ENCODE data around the gene RGL3. TPM values are rescaled to one million over a fixed set of nuclear protein-coding genes. Genes with fewer than 3 reads are reported as not detected.

The RGL3 gene
- total RNA-seq, 2 donors from 2014 or later, result 5.1 to 8.6 TPM

DNA sequence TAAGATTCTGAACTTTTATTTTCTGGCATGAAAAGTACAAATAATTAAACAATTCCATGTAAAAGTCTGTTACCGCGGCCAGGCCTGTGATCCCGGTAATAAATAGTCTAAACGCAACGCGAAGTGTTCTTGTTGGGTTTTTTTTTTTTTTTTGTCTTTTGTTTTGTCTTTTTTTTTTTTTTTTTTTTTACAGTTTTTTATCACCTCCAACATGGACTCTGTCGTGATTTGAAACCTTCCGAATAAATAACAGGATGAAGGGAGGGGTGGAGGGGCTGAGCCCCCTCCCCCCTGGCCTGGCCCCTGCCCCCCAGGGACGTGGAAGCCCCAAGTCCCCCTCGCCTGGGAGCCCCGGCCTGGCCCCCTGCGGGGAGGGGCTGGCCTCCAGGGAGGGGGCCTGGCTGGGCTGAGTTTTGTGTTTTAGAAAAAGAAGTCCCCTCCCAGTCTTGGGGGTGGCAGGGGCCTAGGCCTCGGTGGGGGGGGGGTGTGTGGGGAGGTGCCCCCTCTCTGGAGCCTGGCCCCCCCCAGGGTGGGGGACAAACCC, 32.3 kb upstream of the RGL3 start:
- intact Hi-C loops (cut with DNase I), result no loop called here
- H3K27ac ChIP-seq, result no peak overlapping the region
- 12% methylated on average over 12 of the region's 13 CpGs for WGBS
- no peaks in the 10 kb centered on the region for H3K4me1 ChIP-seq (replicated peaks)
- no peak for DNase-seq (ENCODE audit: low spot score)
- no peaks in the 10 kb centered on the region for H3K27me3 ChIP-seq (replicated peaks; ENCODE audit: insufficient read depth)
- H3K4me3 ChIP-seq, result no peak overlapping the region
- H3K36me3 ChIP-seq, result peaks cover 0 to 12% of the 10 kb centered on the region in 2 donors
- H3K9me3 ChIP-seq, result no peaks in the 10 kb centered on the region
- no peak for TF ChIP-seq POLR2AphosphoS5 (IDR thresholded peaks at IDR 0.05)
- TF ChIP-seq, protein P1, sequence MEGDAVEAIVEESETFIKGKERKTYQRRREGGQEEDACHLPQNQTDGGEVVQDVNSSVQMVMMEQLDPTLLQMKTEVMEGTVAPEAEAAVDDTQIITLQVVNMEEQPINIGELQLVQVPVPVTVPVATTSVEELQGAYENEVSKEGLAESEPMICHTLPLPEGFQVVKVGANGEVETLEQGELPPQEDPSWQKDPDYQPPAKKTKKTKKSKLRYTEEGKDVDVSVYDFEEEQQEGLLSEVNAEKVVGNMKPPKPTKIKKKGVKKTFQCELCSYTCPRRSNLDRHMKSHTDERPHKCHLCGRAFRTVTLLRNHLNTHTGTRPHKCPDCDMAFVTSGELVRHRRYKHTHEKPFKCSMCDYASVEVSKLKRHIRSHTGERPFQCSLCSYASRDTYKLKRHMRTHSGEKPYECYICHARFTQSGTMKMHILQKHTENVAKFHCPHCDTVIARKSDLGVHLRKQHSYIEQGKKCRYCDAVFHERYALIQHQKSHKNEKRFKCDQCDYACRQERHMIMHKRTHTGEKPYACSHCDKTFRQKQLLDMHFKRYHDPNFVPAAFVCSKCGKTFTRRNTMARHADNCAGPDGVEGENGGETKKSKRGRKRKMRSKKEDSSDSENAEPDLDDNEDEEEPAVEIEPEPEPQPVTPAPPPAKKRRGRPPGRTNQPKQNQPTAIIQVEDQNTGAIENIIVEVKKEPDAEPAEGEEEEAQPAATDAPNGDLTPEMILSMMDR (IDR thresholded peaks at IDR 0.05), result no peak
- TF ChIP-seq POLR2A (IDR thresholded peaks at IDR 0.05), result no peak

DNA sequence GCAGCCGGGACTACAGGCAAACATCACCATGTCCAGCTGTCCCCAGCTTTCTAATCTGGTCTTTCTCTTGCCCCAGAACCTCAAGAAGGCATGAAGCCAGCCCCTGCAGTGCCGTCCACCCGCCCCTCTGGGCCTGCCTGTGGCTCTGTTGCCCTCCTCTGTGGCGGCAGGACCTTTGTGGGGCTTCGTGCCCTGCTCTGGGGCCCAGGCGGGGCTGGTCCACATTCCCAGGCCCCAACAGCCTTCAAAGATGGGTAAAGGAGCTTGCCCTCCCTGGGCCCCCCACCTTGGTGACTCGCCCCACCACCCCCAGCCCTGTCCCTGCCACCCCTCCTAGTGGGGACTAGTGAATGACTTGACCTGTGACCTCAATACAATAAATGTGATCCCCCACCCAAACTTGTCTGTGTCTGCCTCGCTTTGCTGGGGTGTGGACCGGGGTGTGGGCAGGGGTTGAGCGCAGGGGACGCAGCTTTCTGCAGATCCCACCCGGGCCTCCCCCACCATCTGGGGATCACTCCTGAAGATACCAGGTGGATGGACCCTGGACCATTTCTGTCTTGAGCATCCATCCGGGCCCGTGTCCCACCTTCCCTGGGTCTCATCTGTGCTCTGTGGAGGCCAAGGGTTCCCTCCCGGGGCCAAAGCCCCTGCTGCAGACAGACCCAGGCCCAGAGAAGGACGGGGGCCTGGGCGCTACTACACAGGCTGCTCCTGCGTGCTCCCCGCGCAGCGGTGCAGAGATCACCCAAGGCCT, 31.6 kb upstream of the RGL3 start:
- no peaks in the 10 kb centered on the region for H3K4me1 ChIP-seq (replicated peaks)
- H3K36me3 ChIP-seq, result peaks cover 0 to 12% of the 10 kb centered on the region in 2 donors
- no peaks in the 10 kb centered on the region for H3K9me3 ChIP-seq
- intact Hi-C loops (cut with DNase I), result no loop called here
- no peak overlapping the region for H3K4me3 ChIP-seq
- no peaks in the 10 kb centered on the region for H3K27me3 ChIP-seq (replicated peaks; ENCODE audit: insufficient read depth)
- no peak overlapping the region for H3K27ac ChIP-seq
- TF ChIP-seq POLR2A (IDR thresholded peaks at IDR 0.05), result no peak
- TF ChIP-seq, protein P1 (IDR thresholded peaks at IDR 0.05), result no peak
- no peak for TF ChIP-seq POLR2AphosphoS5 (IDR thresholded peaks at IDR 0.05)
- 78% methylated on average over 21 of the region's 21 CpGs for WGBS
- DNase-seq (ENCODE audit: low spot score), result no peak

DNA sequence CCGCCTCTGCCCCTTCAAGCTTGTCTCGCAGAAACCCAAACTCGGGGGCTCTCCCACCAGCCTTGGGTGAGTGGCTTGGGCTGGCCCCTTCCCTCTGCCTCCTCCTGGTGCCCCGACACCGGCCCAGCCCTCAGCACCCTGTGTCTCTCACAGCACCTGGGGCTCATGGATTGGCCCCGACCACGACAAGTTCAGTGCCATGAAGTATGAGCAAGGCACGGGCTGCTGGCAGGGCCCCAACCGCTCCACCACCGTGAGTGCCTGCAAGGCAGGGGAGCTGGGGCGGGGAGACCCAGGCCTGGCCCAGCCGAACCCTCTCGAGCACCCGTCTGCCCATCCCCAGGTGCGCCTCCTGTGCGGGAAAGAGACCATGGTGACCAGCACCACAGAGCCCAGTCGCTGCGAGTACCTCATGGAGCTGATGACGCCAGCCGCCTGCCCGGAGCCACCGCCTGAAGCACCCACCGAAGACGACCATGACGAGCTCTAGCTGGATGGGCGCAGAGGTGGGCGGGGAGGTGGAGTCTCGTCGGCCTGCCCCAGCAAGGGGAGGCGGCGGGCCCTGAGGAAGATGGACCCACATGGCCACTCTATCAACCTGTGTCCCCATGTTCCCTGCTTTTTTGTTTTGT, 29.9 kb upstream of the RGL3 start:
- no peak for TF ChIP-seq POLR2A (IDR thresholded peaks at IDR 0.05)
- TF ChIP-seq, protein P1 (IDR thresholded peaks at IDR 0.05), result no peak
- no peak for DNase-seq (ENCODE audit: low spot score)
- Histone ChIP-seq H3K9me3 (no peaks in the 10 kb centered on the region), H3K27ac (no peak overlapping the region), H3K27me3 (replicated peaks; ENCODE audit: insufficient read depth) (no peaks in the 10 kb centered on the region), H3K4me1 (replicated peaks) (no peaks in the 10 kb centered on the region), H3K36me3 (peaks cover 0 to 12% of the 10 kb centered on the region in 2 donors), H3K4me3 (no peak overlapping the region)
- intact Hi-C loops (cut with DNase I), result loop anchor here (5.0 kb wide), 1 partner anchor 157 kb away; no protein-coding TSS in a partner anchor
- 96% methylated on average over 29 of the region's 31 CpGs for WGBS

DNA sequence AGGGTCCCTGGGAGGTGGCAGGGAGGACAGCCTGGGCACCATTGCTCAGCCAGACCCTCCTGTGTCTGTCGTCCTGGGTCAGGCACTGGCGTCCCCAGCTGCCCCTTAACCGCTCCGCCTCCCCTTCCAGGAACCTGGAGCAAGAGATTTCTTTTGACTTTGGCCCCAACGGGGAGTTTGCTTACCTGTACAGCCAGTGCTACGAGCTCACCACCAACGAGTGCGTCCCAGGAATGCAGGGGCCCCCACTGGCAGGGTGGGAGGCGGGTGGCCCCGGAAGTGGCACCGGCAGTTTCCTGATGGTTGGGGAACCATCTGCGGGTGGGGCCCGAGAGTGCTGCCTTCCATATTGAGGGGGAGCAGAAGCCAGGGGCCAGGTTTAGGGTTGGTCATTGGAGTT, 29.3 kb upstream of the RGL3 start:
- no peak for DNase-seq (ENCODE audit: low spot score)
- WGBS, result 83% methylated on average over 13 of the region's 13 CpGs
- no peak overlapping the region for H3K4me3 ChIP-seq
- peaks cover 0 to 12% of the 10 kb centered on the region in 2 donors for H3K36me3 ChIP-seq
- intact Hi-C loops (cut with DNase I), result loop anchor here (5.0 kb wide), 1 partner anchor 156 kb away; no protein-coding TSS in a partner anchor
- no peak overlapping the region for H3K27ac ChIP-seq
- H3K9me3 ChIP-seq, result no peaks in the 10 kb centered on the region
- TF ChIP-seq POLR2AphosphoS5 (IDR thresholded peaks at IDR 0.05) (no peak), POLR2A (IDR thresholded peaks at IDR 0.05) (no peak)
- TF ChIP-seq, protein P1 (IDR thresholded peaks at IDR 0.05), result no peak
- H3K27me3 ChIP-seq (replicated peaks; ENCODE audit: insufficient read depth), result no peaks in the 10 kb centered on the region
- no peaks in the 10 kb centered on the region for H3K4me1 ChIP-seq (replicated peaks)

All from prostate gland (tissue), 2 donors.